Stromal cell of bone marrow (primary cell): ENCODE results near the gene ZNF324B.
"Not testable (repeated sequence)": the region's sequence is repeated elsewhere in the genome, so short reads cannot be mapped to it uniquely, and the experiment has no call there.

ENCODE experiments used
- DNase-seq: peaks from one replicate; pipeline ENCODE4 v3.0.0-alpha.2; 2012; ENCODE audit warnings: low read depth

The ZNF324B gene

DNA sequence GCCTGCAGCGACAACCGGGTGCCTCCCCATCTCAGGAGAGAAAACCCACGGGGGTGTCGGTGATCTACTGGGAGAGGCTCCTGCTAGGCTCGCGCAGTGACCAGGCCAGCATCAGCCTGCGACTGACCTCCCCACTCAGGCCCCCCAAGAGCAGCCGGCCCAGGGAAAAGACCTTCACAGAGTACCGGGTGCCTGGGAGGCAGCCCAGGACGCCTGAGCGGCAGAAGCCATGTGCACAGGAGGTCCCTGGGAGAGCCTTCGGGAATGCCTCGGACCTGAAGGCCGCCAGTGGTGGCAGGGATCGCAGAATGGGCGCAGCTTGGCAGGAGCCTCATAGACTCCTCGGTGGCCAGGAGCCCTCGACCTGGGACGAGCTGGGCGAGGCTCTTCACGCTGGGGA, 3.9 kb downstream of the ZNF324B start:
- DNase-seq = no peak

DNA sequence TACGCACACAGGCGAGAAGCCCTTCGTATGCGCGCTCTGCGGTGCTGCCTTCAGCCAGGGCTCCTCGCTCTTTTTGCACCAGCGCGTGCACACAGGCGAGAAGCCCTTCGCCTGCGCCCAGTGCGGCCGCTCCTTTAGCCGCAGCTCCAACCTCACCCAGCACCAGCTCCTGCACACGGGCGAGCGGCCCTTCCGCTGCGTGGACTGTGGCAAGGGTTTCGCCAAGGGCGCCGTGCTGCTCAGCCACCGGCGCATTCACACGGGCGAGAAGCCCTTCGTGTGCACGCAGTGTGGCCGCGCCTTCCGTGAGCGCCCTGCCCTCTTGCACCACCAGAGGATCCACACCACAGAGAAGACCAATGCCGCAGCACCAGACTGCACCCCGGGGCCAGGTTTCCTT, 4.7 kb downstream of the ZNF324B start:
- DNase-seq = no peak

DNA sequence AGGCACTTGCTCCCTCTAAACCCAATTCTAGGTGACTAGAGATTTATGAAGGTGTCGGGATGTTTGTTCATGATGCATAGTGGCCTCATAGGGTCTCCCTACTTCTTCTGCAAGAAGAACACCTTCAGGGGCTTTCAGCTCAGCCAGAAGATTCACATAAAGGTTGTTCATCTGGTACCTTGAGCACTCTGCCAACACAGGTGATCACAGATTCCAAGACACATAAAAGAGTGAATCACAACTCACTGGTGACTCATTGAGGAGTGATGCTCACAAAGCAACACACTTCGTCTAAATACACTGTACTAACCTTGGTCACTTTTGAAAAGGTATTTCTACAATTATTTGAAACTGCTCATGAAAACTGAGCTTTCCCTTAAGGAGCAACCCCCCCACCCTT, 8.6 kb downstream of the ZNF324B start:
- no peak for DNase-seq

DNA sequence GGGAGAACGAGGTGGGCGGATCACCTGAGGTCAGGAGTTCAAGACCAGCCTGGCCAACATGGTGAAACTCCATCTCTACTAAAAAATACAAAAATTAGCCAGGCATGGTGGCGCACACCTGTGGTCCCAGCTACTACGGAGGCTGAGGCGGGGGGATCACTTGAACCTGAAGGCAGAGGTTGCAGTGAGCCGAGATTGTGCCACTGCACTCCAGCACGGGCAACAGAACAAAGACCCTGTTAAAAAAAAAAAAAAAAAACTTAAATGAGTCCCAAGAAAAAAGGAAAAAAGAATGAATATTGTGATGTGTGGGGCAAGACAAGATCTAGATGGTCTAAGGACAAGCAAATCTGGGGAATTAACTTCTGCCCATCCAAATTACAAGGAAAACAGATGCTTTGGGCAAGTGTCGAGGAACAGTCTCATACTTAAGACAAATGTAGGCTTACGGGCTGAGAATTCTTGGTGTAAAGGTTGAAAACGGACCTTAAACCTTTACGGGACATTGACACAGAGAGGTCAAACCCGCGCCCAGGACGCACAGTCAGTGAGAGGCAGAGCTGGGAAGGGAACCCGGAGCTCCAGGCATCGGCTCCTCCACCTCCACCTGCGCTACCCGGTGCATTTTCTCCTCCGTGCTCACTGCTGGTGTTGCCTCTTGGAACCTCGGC, 14.8 kb downstream of the ZNF324B start:
- DNase-seq = no peak

DNA sequence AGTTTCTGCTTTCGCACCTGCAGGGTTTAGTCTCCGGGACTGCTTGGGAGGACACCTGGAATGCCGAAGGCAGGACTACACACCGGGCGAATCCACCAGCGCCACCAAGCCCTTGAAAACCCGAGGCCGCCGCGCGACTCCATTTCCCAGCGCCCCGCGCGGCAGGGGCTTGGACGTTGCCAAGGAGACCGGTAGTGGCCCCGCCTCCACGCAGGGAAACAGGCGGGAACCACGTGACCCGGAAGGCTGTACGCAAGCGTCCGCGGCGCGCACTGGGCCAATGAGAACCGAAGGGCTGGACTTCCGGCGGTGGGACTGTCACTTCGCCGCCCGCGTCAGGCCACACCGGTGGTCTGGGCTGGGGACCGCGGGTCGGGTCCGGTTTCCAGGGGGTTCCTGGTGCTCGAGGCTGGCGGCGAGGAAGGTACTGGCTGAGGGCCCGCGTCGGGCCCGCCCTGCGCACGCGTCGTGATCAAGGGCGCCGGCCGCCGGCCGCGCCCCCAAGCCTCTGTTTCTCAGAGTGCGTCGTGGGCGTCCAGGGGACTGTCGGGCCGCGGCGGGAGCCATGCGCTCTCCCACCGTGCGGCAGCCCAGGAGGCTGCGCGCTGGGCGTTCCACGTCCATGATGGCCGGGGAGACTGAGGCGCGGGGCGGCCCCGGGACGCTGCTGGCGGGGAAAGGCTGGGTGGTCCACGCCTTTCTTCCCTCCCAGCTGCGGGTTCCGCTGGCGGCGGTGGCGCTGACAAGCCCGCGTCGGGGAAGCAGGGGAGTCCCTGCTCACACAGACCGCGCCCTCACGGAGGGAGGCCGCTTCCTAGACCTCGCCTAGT, 15.6 kb downstream of the ZNF324B start, which contains the start of gene ZNF324:
TSS of gene ZNF324 (plus strand) at position 321 of the 830 bp plus-strand sequence. CDS start 2,106 bp downstream, outside the sequence.
- DNase-seq = peak; percentile 92

DNA sequence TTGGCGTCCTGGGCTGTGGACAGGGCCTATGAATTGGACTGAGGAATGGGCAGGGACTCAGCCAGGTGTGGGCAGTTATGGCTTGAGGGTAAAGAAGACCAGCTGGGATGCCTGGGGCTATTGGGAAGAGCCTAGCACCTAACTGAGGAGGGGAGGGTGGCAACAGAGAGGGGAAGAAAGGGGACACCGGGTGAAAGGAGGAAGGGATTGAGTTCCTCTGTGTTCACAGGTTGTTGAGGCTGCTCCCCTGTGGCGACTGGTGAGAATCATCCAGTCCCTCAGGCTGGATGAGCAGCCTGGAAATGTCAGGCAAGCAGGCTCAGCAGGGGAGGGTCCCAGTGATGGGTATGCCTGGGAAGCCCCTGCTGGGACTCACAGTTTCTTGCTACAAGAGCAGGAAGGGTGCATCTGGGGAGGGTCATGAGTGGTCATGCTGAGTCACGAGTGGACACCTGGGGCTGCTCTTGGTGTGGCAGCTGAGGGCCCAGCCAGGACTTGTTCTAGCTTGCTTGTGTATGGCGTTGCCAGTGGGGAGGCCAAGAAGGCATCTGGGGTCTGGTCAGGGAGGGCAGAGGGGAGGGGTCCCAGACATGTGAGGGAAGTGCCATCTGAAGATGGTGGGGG, 16.9 kb downstream of the ZNF324B start:
- DNase-seq = no peak

DNA sequence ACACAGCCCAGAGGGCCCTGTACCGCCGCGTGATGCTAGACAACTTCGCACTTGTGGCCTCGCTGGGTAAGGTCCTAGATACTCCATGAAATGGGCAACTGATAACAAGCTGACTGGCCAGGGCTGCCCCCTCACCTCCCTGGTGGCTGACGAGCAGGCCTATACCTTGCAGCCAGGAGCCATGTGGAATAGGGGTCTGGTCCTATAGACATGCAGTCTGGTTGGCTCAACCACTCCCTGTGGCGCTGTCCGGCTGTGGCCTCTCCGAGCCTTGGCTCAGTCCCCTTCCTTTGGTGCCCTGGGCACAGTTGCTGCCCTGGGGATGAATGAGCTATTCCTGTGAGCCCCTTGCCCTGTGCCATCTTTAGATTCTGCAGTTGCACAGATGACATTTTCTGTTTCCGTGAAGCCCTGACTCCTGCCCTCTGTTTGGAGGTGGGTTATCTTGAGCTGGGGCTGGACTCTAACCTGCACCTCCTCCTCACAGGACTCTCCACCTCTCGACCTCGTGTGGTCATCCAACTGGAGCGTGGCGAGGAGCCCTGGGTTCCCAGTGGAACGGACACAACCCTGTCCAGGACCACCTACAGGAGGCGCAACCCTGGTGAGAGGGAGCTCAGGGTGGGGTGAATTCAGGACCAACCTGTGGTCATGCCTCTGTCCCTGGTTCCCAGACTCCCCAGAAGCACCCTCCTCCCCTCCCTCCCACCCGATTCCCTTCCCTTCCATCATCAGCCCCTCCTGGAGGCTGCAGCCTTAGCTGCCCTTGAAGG, 18.0 kb downstream of the ZNF324B start:
- DNase-seq = no peak

DNA sequence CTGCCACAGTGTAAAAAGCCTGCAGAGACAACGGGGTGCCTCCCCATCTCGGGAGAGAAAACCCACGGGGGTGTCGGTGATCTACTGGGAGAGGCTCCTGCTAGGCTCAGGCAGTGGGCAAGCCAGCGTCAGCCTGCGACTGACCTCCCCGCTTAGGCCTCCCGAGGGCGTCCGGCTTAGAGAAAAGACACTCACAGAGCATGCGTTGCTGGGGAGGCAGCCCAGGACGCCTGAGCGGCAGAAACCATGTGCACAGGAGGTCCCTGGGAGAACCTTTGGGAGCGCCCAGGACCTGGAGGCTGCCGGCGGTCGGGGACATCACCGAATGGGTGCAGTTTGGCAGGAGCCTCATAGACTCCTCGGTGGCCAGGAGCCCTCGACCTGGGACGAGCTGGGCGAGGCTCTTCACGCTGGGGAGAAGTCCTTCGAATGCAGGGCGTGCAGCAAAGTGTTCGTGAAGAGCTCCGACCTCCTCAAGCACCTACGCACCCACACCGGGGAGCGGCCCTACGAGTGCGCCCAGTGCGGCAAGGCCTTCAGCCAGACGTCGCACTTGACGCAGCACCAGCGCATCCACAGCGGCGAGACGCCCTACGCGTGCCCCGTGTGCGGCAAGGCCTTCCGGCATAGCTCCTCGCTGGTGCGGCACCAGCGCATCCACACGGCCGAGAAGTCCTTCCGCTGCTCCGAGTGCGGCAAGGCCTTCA, 19.6 kb downstream of the ZNF324B start:
- DNase-seq = not testable (repeated sequence)

DNA sequence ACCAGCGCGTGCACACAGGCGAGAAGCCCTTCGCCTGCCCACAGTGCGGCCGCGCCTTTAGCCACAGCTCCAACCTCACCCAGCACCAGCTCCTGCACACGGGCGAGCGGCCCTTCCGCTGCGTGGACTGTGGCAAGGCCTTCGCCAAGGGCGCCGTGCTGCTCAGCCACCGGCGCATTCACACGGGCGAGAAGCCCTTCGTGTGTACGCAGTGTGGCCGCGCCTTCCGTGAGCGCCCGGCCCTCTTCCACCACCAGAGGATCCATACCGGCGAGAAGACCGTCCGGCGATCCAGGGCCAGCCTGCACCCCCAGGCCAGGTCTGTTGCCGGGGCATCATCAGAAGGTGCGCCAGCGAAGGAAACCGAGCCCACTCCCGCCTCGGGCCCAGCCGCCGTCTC, 20.3 kb downstream of the ZNF324B start:
- no peak for DNase-seq

DNA sequence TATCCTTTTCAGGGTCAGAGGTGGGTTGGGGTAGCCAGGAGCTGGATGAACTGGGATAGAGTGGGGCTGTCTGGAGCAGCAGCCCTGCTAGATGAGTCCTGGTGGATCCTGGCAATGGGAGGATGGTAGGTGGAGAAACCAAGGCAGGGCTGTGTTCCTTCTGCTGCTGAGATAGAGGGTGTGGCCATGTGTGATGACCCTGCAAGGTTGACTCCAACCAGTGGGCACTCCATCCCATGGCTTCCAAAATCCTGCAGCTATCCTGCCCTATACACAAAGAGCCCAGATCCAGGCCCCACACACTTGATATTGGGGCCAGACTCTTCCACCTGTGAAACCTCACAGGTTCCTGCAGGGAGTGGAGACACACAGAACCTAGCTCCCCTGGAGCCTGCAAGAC, 22.4 kb downstream of the ZNF324B start:
- no peak for DNase-seq

DNA sequence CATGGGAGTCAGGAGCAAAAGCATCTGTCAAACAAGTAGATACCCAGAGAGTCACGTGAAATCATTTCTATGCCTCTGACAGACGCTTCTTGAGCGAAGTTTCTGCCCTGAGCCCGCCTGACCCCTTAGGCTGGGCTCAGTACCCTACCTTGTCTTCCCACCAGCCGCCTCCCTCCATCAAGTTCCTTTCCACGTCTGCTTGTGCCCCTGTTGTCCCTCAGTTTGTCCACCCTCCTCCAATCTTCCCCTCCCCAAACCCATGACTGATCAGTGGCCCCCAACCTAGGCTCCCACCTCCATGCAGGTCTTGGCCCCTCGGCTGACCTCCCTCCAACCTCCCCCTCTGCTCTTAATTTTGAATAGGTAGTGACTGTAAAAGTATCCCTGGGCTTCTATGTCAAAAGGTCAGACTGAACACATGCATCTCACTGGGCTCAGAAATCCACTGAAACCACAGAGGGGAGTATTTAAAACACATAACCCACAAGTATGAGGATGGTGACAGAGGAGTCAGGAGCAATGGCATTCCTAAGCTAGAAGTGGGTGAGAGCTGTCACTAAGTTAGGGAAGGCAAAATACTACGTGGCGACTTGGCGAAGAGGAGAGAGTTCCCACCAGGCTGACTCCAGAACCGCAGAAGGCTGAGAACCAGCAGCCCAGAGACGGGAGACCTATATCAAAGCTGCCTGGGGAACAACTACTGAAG, 23.0 kb downstream of the ZNF324B start:
- DNase-seq = peak; percentile 5

DNA sequence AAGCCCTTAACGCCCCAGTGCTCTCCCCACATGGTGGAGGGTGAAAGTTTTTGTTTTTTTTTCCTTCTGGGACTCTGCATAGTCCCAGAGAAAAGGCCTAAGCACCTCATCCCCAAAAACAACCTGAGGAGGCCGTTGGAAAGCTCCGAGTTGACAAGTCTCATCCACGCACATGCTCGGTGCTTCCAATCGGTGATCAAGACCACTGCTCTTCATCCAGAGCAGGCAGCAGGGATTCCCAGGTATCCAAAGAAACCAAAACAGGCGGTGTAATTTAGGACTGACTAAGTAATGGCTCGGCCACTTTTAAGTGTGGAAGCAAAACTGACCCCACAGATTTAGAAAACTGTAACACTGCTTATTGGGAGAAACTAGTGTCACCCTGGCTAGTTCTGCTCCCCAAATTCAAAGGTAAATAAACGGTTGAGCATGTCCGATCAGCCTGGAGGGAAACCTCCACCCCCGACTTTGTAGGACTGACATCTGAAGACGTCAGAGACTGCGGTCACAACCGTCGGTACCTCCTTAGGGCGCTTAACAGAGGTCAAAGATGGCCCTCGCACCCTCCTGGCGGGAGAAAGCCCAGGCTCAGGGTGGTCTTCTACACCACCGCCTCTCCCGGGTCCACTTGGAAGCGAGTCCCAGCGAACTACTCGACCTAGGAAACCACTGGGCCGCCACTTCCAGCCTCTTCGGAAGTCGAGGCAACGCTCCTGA, 23.7 kb downstream of the ZNF324B start:
- no peak for DNase-seq

DNA sequence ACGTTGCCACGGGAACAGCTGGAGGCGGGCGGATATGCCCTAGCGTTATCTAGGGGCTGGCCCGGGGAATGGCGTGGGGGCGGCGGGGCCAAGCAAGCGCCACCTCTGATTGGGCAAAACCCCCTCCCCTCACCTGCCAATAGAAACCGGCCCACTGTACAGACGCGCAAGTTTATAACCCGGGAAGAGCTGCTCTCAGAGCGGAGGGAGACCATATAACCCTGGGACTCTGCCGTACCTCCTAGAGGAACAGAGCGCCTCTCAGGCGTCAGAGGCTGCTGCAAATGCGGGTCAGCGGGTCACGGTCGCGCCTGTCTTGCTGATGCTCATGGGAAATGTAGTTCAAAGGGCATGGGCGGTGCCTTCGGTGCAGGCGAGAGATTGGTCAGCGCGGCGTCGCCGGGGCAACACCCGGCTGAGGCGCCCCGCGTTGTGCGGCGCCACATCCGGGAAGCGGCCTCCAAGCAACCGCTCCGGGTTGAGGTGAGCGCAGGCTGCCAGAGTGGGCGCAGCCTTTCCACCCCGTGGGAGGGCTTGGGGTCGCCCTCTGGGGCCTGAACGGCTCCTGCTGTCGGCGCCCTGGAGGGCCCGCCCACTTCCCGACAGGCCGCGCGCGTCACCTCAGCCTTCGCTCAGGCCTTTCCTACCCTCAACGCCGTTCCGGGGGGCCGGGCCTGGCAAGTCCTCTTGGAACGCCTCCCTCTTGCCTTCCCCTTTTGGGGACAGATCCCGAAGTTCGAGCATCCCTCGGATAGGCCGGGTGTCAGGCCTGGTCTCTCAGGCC, 24.5 kb downstream of the ZNF324B start, which contains the start of gene ZNF446:
TSS of gene ZNF446 (plus strand) at position 639 of the 784 bp plus-strand sequence. CDS start 867 bp downstream, outside the sequence.
- DNase-seq = peak; percentile 96

DNA sequence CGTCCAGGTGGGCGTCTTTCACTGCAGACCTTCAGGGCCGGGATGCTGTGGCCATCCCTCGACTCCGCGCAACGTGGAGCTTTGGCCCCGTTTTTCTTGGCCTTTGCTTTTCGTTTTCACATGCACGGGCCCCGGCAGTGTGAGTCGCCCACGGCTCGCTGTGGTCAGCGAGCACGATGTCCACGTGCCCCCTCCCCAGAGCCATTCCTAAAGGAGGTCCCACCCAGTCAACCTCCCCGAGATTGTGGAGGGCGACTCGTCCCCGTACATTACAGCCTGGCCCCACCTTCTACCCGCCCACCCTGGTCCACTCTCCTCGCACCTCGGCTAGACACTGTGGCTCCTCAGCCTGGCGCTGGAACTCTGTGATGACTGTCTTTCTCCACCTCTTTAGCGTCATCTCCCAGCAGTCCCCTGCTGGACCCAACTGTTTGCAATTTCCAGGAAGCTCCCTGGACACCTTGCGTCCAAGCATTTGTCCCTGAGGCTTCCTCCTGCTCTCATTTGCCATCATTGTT, 25.1 kb downstream of the ZNF324B start:
- no peak for DNase-seq

DNA sequence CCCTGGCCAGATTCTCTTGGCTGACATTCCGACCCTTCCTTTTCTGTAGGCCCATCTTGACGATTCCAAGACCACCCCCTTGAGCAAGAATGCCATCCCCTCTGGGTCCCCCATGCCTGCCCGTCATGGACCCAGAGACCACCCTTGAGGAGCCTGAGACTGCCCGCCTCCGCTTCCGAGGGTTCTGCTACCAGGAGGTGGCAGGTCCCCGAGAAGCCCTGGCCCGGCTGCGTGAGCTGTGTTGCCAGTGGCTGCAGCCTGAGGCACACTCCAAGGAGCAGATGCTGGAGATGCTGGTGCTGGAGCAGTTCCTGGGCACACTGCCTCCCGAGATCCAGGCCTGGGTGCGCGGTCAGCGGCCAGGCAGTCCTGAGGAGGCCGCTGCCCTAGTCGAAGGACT, 25.7 kb downstream of the ZNF324B start:
- no peak for DNase-seq

DNA sequence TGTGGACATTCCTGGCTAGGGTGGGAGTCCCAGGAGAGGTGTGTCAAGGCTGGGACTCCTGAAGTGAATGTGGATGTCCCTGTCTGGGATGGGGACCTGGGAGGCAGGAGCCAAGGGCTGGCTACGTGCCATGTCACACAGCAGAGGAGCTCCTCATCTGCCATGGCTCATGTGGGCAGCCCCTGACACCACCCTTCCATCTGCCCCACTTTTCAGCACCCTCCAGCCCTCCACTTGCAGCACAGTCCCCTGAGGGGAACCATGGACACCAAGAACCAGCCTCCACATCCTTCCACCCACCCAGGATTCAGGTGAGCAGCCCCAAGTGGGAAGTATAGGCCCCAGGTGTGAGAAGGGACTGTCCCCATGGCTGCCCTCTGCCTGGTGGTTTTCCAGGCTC, 26.4 kb downstream of the ZNF324B start:
- DNase-seq = no peak

DNA sequence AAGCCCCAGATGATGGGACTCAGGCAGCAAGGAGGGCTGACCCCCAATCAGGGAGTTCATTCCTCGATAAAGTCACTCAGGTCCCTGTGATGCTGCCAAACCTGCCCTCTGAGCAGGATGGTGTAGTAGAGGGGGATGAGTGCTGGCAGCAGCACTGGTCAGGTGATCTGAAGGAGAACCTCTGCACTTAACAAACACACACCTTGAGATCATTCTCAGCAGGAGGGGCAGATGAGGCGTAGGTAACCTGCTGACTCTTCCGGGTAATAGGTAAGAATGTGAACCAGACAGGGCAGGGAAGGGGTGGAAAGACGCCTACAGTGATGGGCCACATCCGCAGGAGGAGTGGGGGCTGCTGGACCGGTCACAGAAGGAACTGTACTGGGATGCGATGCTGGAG, 27.9 kb downstream of the ZNF324B start:
- no peak for DNase-seq

DNA sequence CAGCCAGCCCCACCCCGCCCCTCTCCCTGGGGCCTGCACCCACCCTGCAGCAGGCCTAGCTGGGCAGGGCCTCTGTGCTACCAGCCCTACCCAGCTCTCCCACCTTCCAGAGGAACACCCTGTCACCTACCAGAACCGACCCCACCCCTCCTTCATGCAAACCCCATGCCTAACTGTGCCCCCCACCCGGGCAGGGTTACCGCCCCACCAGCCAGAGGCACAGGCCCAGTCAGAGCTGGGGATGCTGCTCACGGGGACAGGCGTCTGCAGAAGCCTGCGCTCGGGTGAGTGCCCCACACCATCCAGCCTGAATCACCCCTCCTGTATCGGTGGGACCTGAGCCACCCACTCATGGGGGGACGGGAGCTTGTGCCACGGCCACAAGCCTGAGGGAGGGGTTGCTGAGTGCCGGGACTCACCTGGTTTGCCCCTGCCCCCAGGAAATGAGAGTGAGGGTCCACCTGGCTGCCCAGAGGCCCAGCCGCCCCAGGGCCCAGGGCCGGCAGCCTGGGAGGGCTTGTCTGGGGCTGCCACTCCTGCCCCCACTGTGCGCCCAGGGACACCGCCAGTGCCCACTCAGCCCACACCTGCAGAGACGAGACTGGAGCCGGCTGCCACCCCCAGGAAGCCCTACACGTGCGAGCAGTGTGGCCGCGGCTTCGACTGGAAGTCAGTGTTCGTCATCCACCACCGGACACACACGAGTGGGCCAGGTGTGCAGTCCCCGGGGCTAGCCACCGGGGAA, 28.5 kb downstream of the ZNF324B start:
- DNase-seq = no peak
